GM18505 (cell line): ENCODE data around the gene RAPH1.
"Not testable (repeated sequence)": the region's sequence is repeated elsewhere in the genome, so short reads cannot be mapped to it uniquely, and the experiment has no call there.

Experiments used
- ATAC-seq: cut with Tn5 transposase; IDR thresholded peaks from one replicate; pipeline ENCODE4 v1.9.1; 2021; ENCODE audit not compliant: unreplicated experiment
- POLR2A ChIP-seq: IDR thresholded peaks from 4 replicates; pipeline ENCODE4 v1.6.1; 2011; ENCODE audit warnings: borderline replicate concordance; ENCODE audit not compliant: insufficient read depth, insufficient read length; ENCODE audit errors: extremely low read depth

The RAPH1 gene

DNA sequence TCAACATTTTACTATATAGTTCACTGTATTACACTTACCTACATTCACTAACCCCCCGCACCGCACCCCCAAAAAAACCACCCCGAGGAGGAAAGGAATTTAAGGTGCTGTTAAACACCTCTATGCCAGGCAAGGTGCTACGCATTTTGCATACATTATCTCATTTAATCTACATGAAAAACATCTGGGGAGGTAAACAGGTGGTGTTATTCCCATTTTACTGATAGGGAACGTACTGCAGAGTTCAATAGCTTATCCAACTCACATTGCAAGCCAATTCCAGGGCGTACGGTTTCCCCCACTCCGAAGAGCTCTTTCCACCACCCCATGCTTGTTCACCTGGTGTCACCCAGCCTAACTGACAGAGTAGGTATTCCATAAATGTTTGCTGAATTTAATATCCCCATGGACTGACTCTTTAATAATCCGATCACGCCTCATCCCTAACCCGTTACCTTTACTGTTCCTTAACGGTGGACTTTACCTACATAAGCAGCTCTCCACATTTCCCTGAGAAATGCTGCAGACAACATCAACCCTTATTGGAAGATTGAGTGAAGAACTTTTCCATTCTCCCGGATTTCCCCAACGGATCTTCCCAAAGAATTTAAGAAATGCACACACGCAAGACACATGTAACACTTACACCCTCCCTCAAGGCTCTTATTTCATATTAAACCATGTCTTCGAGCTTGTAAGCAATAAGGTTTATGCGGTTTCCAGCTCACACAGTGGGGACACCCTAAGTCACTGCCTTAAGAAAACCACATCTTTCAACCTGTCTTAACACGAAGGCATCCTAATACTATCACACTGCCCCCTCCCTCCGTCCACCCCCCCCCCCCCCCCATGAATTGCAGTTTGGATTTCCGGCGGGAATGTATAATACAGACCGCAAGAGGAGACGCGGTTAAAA is 1.2 kb downstream of the RAPH1 start:
- no peak for TF ChIP-seq POLR2A
- ATAC-seq: no peak

GRCh38 chr2:203532957-203533658 is 2.0 kb downstream of the RAPH1 start:
- no peak for ATAC-seq
- no peak for TF ChIP-seq POLR2A

DNA sequence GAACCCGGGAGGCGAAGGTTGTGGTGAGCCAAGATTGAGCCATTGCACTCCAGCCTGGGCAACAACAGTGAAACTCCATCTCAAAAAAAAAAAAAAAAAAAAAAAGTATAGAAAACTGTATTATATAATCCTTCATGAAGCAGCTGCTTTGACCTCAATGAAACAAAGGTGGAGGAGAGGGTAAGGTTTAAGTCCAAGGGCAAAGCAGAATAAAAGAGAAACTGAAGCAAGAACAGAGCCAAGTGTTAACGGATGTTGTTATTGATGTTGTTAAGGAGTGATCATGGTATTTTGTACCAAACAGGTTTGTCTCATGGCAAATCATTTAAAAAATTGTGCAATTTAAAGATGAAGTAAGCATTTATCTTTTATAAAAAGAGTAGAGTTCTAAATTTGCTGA is 7.4 kb downstream of the RAPH1 start:
- ATAC-seq: no peak

DNA sequence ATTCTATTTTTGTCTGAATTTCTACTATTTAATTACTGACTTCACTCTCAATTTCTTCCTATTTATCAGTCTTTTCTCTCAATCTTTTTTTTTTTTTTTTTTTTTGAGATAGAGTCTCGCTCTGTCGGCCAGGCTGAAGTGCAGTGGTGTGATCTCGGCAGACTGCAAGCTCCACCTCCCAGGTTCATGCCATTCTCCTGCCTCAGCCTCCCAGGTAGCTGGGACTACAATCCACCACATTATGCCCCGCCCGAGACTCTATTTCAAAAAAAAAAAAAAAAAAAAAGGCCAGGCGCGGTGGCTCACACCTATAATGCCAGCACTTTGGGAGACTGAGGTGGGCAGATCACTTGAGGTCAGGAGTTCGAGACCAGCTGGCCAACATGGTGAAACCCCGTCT is 21.8 kb downstream of the RAPH1 start:
- ATAC-seq: not testable (repeated sequence)

More for the DNA sequence above, 7.4 kb downstream of the RAPH1 start:
- no peak for TF ChIP-seq POLR2A

GRCh38 chr2:203510941-203511305 is 24.2 kb downstream of the RAPH1 start:
- ATAC-seq: no peak
- TF ChIP-seq POLR2A: no peak

- no peak for ATAC-seq
- TF ChIP-seq POLR2A: no peak
Measured at GRCh38 chr2:203510256-203510940, 24.7 kb downstream of the RAPH1 start.

GRCh38 chr2:203503460-203503859 is 31.6 kb downstream of the RAPH1 start:
- ATAC-seq: not testable (repeated sequence)

DNA sequence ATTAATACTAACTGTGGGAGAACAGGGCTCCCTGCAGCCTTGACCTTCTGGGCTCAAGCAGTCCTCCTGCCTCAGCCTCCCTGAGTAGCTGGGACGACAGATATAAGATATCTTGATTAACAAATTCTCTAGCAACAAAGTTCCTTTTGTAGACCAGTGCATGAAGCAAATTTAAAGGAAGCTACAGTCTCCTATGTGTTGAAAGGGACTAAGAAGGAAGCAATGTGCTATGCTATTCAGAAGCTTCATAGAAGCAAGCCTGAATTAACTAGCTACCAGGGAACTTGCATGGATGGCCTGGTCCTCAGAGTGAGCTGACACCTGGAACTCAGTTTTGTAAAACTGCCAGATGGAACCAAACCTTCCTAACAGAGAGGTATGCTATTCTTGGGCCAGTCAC is 33.2 kb downstream of the RAPH1 start:
- TF ChIP-seq POLR2A: no peak
- ATAC-seq: no peak

DNA sequence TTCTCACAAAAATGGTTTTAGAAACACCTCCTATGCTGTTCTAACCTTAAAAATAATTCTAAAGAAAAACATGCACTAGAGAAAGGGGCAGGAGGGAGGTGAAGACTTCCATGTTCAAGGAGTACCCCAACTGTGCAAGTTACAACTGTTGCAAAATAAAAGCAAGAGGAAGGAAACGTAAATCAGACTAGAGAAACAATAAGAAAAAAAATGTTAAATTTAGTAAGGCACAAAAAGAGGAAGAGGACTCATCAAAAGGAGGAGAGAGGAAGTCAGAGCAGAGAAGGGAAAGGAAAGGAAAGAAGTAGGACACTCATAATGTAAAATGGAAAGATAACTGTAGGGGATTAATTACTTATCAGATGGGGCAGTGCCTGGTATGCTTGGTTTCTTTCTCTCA is 34.1 kb downstream of the RAPH1 start:
- no peak for TF ChIP-seq POLR2A
- no peak for ATAC-seq

- no peak for TF ChIP-seq POLR2A
- no peak for ATAC-seq
Measured at GRCh38 chr2:203500297-203500696, 34.8 kb downstream of the RAPH1 start.

DNA sequence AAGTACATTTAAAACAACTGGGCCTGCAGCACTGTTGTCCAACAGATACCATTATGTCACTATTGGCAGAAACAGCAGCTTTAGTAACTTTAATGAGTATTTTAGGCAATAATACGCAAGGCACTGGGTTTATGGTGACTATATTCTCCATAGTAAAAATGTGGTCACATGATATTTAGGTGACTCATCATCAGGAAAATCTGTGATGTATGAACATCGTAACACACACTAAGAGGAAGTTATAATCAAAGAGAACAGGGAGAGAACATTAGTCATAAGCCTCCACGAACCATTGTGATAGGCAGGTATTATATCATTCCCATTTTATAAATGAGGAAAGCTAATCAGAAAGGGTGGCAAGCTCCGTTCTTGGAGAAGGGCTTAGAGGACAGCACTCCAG is 36.9 kb downstream of the RAPH1 start:
- no peak for TF ChIP-seq POLR2A
- ATAC-seq: no peak

- no peak for TF ChIP-seq POLR2A
- ATAC-seq: no peak
Measured at GRCh38 chr2:203492965-203493364, 42.1 kb downstream of the RAPH1 start.

- no peak for ATAC-seq
- TF ChIP-seq POLR2A: no peak
Measured at GRCh38 chr2:203490391-203490790, 44.7 kb downstream of the RAPH1 start.

DNA sequence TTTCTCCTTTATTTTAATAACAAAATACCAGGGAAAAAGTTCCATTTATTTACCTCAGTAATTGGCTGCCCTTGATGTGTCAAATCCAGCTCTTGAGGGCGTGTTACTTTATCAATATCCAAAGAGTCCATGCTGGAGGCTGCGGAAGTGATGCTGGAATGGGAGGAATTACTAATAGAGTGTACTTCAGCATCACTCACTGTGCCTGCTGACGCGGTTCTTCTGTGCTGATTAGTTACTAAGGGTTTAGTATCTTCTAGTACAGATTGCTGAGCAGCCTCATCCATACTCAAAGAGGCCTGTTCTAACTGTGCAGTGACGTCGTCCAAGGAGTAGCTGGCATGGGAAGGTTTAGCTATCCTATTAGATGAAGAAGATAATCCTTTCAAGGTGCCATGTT is 45.6 kb downstream of the RAPH1 start:
- no peak for TF ChIP-seq POLR2A
- no peak for ATAC-seq

DNA sequence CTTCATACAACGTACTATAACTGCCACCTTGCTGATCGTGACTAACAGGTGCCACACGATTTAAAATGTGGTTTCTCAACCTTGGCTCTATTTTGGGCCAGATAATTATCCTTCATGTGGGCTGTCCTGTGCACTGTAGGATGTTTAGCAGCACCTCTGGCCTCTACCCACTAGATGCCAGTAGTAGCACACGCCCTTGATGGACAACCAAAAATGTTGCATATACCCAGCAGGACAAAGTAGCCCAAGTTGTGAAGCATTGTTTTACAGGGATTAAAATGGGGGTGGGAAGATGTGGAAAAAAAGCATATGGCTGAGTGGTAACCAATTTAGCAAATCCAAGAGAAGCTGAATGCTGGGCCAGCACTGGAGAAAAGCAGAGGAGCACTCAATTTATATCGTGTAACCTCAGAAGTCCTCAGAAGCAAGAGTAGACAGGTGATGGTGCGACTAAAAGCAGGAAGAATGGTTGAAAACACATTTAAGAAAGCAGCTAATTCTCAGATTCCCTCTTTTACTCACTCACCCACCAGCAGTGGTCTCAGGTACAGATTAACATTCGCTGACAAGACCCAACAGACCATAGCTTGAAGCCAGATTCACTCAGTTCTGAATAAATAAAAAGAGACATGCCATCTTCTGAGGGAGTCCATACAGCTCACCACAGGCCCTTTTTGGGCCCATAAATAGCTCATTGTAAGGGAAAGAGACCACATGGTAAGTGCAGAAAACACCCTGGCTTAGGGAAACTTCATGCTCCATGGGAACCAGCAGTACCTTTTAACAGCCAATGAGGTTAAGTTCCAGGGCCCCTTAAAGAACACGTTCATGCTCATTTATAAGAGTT is 50.6 kb downstream of the RAPH1 start:
- ATAC-seq: peak; percentile 48
- no peak for TF ChIP-seq POLR2A
